SK-MEL-5 (cell line): ENCODE measurements around the gene RASGEF1B. TPM values are rescaled to one million over a fixed set of nuclear protein-coding genes. Genes with fewer than 3 reads are reported as not detected.

Experiments
- DNase-seq: peaks from one replicate; pipeline ENCODE4 v3.0.0-alpha.2; 2016; ENCODE audit warnings: low read depth, low spot score
- in situ Hi-C: cut with HindIII; loops from 2 replicates; pipeline ENCODE4 v1.10.0; 2016; ENCODE audit warnings: low sequenced_read_pairs, high pct_unique_total_duplicates, low pct_unique_long_range_greater_than_20kb
- polyA plus RNA-seq, 2 experiments: library from polyadenylated mRNA; depleted of rRNA; stranded (reverse); fragments of >200 nt; gene quantifications; 2 replicates each; pipeline ENCODE4 v1.2.3, GENCODE V29; 2015
- total RNA-seq: library from RNA; depleted of rRNA; stranded (reverse); fragments of >200 nt; shearing (Covaris generic); gene quantifications from 2 replicates; pipeline ENCODE4 v1.2.3, GENCODE V29; 2014; rRNA removed

The RASGEF1B gene
- 0.16 TPM in 1 of 2 replicates, not detected in the other for total RNA-seq
- polyA plus RNA-seq (2015; cell fraction: cytosol; rRNA removed), result 0.05 TPM in 1 of 2 replicates, not detected in the other
- not detected in 2 replicates for polyA plus RNA-seq (2015; cell fraction: nucleus; rRNA removed)

GRCh38 chr4:81471588-81472280 is at the start of gene RASGEF1B:
Gene RASGEF1B, minus strand, starts transcription at chr4:81471907. Its CDS starts 12,399 bp downstream, at chr4:81459508.
- in situ Hi-C loops, result no loop called here
- DNase-seq, result peak; percentile 33

- in situ Hi-C loops, result no loop called here
- DNase-seq, result no peak
Measured at GRCh38 chr4:81519856-81520255, 48.1 kb upstream of the RASGEF1B start.

DNA sequence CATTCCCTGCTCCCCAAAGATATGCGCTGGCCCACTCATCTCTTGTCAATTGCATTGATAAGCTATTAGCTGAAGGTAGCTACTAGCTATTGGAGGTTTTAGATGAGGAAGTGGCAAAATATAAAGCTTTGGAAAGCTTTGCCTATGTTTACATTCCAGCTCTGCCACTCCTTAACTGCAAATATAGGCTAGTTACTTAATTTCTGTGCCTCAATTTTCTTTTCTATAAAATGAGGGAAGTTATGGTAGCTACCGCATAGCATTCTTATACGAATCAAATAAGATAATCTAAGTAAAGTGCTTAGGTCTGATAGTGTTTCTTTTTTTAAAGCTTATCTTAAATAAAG is 47.7 kb upstream of the RASGEF1B start:
- DNase-seq, result no peak
- in situ Hi-C loops, result no loop called here

GRCh38 chr4:81518762-81519426 is 47.2 kb upstream of the RASGEF1B start:
- in situ Hi-C loops, result no loop called here
- DNase-seq, result no peak

GRCh38 chr4:81516241-81516640 is 44.5 kb upstream of the RASGEF1B start:
- in situ Hi-C loops, result no loop called here
- DNase-seq, result no peak

DNA sequence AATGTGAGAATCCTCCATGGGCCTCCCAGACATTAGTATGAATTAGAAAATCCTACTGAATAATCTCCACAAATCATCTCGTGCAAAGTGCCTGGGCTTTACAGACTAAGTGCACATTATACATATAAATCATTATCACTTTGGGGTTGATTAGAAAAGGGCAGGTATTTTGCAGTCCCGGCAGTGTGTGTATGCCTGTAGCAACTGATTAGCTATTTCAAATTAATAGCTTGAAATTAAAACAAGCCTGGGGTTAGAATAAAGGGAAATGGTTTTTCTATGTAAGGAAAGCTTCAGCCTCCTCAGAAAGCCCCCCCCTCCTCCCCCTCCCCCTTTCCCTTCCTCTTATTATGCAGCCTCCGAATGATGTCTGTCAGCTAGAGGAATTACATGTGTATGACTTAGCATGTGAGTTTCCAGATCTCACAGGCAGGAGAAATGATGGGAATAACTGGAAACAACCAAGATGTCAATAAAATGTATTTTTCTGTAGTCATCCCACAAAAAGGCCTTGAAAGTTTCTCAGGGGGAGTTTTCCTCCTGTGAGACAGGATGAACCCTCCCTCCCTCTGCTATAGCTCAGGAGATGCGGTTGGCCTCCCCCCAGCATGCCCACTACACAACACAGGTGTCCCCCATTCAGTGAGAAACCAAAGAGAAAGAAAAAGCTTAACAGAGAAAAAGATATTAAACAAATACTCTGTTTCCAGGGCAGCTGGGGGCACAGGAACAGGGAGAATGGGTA is 41.2 kb upstream of the RASGEF1B start:
- in situ Hi-C loops, result no loop called here
- DNase-seq, result no peak

GRCh38 chr4:81512001-81512756 is 40.5 kb upstream of the RASGEF1B start:
- no peak for DNase-seq
- in situ Hi-C loops, result no loop called here

DNA sequence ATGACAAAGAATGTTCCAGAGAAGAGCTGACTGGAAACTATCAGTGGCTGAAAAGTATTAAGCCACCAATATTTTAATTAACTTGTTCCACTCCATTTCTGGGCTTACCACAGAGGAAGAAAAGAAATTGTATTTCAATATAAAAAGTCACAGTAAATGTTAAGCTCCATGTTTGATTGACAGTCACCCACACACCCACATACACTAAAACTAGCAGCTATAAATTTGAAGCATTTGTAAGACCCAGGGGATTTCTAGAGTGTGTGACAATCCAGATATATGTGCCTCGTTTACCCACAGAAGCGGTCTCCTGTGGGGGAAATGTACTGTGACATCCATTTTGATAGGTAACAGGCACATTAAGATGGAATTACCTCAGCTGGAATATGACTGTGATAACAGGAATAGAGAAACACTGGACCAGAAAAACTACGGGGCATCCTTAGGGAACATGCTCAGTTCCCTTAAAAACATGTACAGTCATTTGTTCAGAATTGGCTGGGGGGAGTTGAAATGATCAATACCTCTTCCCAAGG is 39.0 kb upstream of the RASGEF1B start:
- in situ Hi-C loops, result no loop called here
- no peak for DNase-seq

DNA sequence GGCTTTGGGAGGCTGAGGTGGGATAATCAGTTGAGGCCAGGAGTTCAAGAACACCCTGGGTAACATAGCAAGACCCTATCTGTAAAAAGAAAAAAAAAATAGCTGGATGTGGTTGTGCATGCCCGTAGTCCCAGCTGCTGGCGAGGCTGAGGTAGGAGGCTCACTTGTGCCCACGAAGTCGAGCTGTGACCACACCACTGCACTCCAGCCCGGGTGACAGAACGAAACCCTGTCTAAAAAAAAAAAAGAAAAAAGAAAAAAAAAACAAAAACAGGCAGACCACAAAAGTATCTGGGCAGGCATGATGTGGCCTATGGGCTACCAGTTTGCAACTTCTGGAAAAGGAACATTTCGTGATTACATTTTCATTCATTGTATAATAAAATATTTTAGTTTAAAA is 38.1 kb upstream of the RASGEF1B start:
- in situ Hi-C loops, result no loop called here
- no peak for DNase-seq

- in situ Hi-C loops, result no loop called here
- DNase-seq, result no peak
Measured at GRCh38 chr4:81509191-81509590, 37.5 kb upstream of the RASGEF1B start.

DNA sequence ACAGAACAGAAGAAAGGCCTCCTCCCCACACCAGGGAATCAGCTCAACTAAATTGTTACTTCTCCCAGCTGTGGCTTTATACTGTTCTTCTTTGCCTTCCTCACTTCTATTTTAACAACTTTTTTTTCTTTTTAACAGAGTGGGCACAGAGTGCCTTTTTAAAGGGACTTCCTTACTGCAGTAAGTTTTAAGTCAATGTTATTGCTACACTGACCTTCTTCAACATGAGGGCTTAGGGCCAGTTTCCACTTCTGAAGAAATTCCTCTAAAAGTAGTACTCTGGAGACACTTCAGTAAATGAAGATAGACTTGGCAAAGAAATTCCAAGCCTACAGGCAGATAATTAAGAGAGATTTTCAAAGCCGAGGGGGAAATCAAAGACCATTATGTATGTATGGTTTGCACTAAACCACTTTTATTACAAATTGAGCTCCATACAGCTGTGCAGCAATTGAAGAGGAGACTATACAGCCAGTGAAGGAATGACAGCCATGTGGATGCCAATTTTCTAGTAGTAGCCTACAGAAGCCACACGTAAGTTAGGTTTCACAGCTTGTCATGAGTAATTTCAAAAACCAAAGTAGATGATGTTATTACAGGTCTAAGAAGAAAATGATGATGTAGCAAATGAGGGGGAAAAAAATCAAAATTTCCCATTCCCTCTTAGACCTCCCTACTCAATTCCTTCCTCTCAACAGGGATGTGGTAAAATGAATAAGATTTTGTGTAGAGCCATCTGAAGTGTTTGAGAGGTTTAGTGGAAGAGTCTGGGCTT is 36.9 kb upstream of the RASGEF1B start:
- no peak for DNase-seq
- in situ Hi-C loops, result no loop called here

GRCh38 chr4:81507530-81507929 is 35.8 kb upstream of the RASGEF1B start:
- in situ Hi-C loops, result no loop called here
- DNase-seq, result no peak

GRCh38 chr4:81506731-81507130 is 35.0 kb upstream of the RASGEF1B start:
- in situ Hi-C loops, result no loop called here

DNA sequence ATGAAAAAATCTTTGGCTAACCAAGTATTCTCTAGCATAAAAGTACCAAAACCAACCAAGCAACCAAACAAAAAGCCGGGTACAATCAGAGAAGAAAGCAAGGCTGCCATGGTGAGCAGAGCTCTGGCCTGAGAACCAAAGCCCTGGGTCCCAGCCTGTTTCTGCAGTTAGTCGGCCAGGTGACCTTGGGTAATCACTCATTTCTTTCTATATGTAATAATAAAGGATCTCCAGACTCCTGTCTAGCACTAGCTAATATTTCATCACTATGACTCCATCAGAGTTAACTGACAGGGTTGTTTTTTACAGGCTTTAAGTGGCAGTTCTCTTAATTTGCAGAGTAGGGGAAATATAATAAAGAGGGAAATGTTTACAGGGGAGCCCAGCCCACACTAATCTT is 34.0 kb upstream of the RASGEF1B start:
- no peak for DNase-seq
- in situ Hi-C loops, result no loop called here

More at GRCh38 chr4:81506731-81507130, 35.0 kb upstream of the RASGEF1B start:
- no peak for DNase-seq

DNA sequence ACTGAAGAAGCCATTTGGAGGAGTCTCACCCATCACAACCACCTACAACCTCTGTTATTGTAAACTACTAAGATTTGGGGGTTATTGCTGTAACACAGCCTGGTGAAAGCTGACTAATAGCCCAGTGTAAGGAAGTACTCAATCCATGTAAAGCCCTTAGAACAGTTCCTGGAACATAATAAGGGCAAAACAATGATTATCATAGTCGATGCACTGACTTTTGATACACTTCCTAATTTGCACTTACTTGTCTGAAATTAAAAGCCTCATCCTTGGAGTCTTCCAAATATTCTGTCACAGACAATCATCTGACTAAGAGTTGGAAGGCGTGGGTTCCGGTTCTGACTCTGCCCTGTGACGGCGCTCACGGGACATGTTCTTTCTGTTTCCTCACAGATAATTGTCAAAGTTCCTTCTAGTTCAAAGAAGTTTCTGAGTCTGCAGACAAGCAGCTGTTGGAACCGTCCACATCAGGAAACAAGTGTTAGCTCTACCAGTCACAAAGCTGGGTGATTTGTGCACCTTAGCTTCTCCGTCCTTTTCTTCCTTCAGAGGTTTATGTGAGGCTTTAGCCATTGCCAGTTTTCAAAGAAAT is 33.4 kb upstream of the RASGEF1B start:
- in situ Hi-C loops, result no loop called here

GRCh38 chr4:81504112-81505003 is 32.7 kb upstream of the RASGEF1B start:
- no peak for DNase-seq
- in situ Hi-C loops, result no loop called here

More for the DNA sequence above, 33.4 kb upstream of the RASGEF1B start:
- DNase-seq, result peak; percentile 4
